ENCODE results near the gene LRRC27. TPM values are rescaled to one million over a fixed set of nuclear protein-coding genes. Genes with fewer than 3 reads are reported as not detected.
A peak's percentile ranks its signal among the peaks of the same experiment; 100 is the strongest.

LRRC27 gene
- total and polyA plus RNA-seq, 10 donors: 6.1 to 29.9 (median 16.6) TPM

GRCh38 chr10:132353456-132354355 is 21.7 kb downstream of the LRRC27 start:
- H3K9me3 ChIP-seq: no peaks in the 10 kb centered on the region
- no peak overlapping the region for H3K4me3 ChIP-seq
- peaks cover 0 to 26% (median 6%) of the 10 kb centered on the region in 6 donors for H3K4me1 ChIP-seq
- intact Hi-C loops (cut with DNase I; ENCODE audit: low total_unique reads): loop anchor here (5.0 kb wide), 1 partner anchor 131 kb away; no protein-coding TSS in a partner anchor
- peaks cover 0 to 74% (median 2%) of the 10 kb centered on the region in 6 donors for H3K36me3 ChIP-seq
- H3K27ac ChIP-seq: no peak overlapping the region
- TF ChIP-seq POLR2AphosphoS5 (IDR thresholded peaks at IDR 0.05): no peak
- TF ChIP-seq POLR2A (IDR thresholded peaks at IDR 0.05): no peak
- TF ChIP-seq CTCF (IDR thresholded peaks at IDR 0.05 in 8 of 11, conservative IDR thresholded peaks at IDR 0.05 in 3 of 11): no peak
- 87 to 91% (median 90%) methylated on average over 15 to 20 of the region's 20 CpGs for WGBS, 5 donors
- H3K27me3 ChIP-seq (replicated peaks in 1 of 7): no peaks in the 10 kb centered on the region
- DNase-seq: peak; percentile 61

DNA sequence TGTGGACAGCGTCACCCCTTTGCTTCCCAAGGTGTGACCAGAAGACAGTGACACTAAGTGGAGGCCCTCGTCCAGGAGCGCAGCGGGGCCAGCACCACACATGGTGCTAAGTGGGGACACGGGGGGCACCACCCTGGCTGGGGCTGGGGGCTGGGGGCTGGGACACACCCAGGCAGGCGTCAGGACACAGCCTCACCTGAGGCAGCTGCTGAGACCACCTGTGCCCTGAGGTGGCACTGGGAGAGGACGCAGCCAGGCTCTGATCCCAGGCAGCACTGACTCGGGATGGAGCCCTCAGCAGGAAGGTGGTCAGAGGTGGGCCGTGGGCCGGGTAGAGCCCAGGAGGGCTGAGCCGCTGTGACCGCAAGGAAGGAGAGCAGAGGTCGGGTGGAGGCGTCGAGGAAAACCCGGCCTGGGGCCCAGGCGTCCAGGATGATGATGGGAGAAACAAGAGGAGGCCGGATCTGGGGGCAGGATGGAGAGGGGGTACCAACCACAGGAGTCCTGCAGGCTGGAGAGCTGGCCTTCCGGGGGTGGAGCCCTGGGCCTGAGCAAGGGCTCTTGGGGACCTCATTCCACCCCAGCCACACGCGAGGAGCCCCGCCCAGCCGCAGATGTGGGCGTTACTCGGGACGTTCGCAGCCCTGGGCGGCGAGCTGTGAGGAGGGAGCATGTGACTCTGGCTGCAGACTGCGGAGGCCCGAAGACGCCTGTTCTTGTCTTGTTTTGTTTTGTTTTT is 22.5 kb downstream of the LRRC27 start:
- WGBS, 5 donors: 85 to 93% (median 89%) methylated on average over 25 to 32 of the region's 32 CpGs
- no peak for TF ChIP-seq POLR2A (IDR thresholded peaks at IDR 0.05)
- no peak for TF ChIP-seq POLR2AphosphoS5 (IDR thresholded peaks at IDR 0.05)
- TF ChIP-seq CTCF (IDR thresholded peaks at IDR 0.05 in 8 of 11, conservative IDR thresholded peaks at IDR 0.05 in 3 of 11): no peak
- Histone ChIP-seq H3K27me3 (replicated peaks in 1 of 7) (no peaks in the 10 kb centered on the region), H3K4me1 (peaks cover 0 to 26% (median 6%) of the 10 kb centered on the region in 6 donors), H3K4me3 (no peak overlapping the region), H3K36me3 (peaks cover 0 to 66% (median 2%) of the 10 kb centered on the region in 6 donors), H3K9me3 (no peaks in the 10 kb centered on the region), H3K27ac (no peak overlapping the region)
- intact Hi-C loops (cut with DNase I; ENCODE audit: low total_unique reads): loop anchor here (5.0 kb wide), 1 partner anchor 132 kb away; no protein-coding TSS in a partner anchor
- peak; percentile 73 for DNase-seq

DNA sequence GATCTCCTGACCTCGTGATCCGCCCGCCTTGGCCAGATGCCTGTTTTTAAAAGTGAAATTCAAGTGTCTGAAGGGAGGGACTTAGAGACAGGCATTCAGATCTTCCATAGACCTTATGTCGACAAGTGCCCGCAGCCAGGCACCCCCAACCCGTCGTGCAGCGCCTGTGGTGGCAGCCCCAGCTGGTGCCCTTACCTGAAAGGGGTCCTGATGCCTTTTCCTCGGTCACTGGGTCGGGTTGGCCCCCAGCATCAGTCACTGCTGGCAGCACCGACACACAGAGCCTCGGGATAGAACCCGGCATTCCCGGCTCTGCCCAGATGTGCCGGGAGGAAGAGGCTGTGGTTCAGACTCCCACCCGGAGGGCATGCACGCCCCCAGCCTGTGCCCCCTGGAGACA is 23.3 kb downstream of the LRRC27 start:
- no peak for TF ChIP-seq CTCF (IDR thresholded peaks at IDR 0.05 in 8 of 11, conservative IDR thresholded peaks at IDR 0.05 in 3 of 11)
- TF ChIP-seq POLR2A (IDR thresholded peaks at IDR 0.05): no peak
- TF ChIP-seq POLR2AphosphoS5 (IDR thresholded peaks at IDR 0.05): no peak
- 80 to 96% (median 87%) methylated on average over 12 to 17 of the region's 17 CpGs for WGBS, 5 donors
- H3K27me3 ChIP-seq (replicated peaks in 1 of 7): no peaks in the 10 kb centered on the region
- H3K9me3 ChIP-seq: no peaks in the 10 kb centered on the region
- peaks cover 0 to 58% (median 2%) of the 10 kb centered on the region in 6 donors for H3K36me3 ChIP-seq
- peak; percentile 67 for DNase-seq
- no peak overlapping the region for H3K27ac ChIP-seq
- H3K4me1 ChIP-seq: peaks cover 0 to 28% (median 6%) of the 10 kb centered on the region in 6 donors
- intact Hi-C loops (cut with DNase I; ENCODE audit: low total_unique reads): no loop called here
- H3K4me3 ChIP-seq: no peak overlapping the region

All from spleen (tissue), 11 donors.